Psoas muscle (tissue), 8 donors: ENCODE results near the gene DPAGT1. TPM values are rescaled to one million over a fixed set of nuclear protein-coding genes. Genes with fewer than 3 reads are reported as not detected.
A peak's percentile ranks its signal among the peaks of the same experiment; 100 is the strongest.

Source experiments
- ATAC-seq, 4 donors: fragments of 200-7000 bp; cut with Tn5 transposase; one replicate each; pipeline ENCODE4 v1.9.1; 2020; ENCODE audit warnings: moderate library complexity in 3 of 4, mild to moderate bottlenecking in 2 of 4
- DNase-seq, 2 donors: peaks; one replicate each; pipeline ENCODE4 v3.0.0-alpha.2; 2020
- H3K27ac ChIP-seq: fragments of 200-600 bp; one replicate; pipeline ENCODE4 v1.8.0; 2022
- H3K27me3 ChIP-seq, 3 donors: fragments of 200-600 bp in 1 of 3; one replicate each; pipeline versions ENCODE4 v1.6.1 to v1.8.0; 2013 to 2022; ENCODE audit warnings: low read length in 2 of 3, mild to moderate bottlenecking in 2 of 3, moderate library complexity in 1 of 3; ENCODE audit not compliant: insufficient read depth in 3 of 3
- H3K36me3 ChIP-seq, 2 donors: fragments of 200-600 bp in 1 of 2; one replicate each; pipeline versions ENCODE4 v1.6.1 to v1.8.0; 2013 to 2022; ENCODE audit warnings: low read depth in 1 of 2, mild to moderate bottlenecking in 1 of 2, moderate library complexity in 1 of 2; ENCODE audit not compliant: insufficient read depth in 1 of 2
- H3K4me1 ChIP-seq: fragments of 200-600 bp; one replicate; pipeline ENCODE4 v1.8.0; 2022
- H3K4me3 ChIP-seq: fragments of 200-600 bp; one replicate; pipeline ENCODE4 v1.8.0; 2022; ENCODE audit warnings: mild to moderate bottlenecking
- H3K9me3 ChIP-seq: fragments of 200-600 bp; one replicate; pipeline ENCODE4 v1.8.0; 2022
- WGBS, 3 donors: extraction: QIAGEN DNeasy Blood & Tissue Kit; methylation state at CpG; one replicate each; pipeline versions ENCODE4 v1.1.6 to v1.1.7; 2013; 5-methylcytosine and 5-hydroxymethylcytosine counted together
- intact Hi-C, 2 donors: fragments of 100-400 bp; cut with DNase I; formaldehyde crosslinking; loops; one replicate each; pipeline versions ENCODE4 v1.11.0 to v1.14.2; 2022
- polyA plus RNA-seq, 3 donors: library from polyadenylated mRNA; stranded (reverse); fragments of 200-250 nt; gene quantifications; one replicate each; pipeline ENCODE4 v1.2.3, GENCODE V29; 2013
- total RNA-seq, 4 donors: library from RNA; stranded (reverse); fragmentation: NEBNext Ultra II Directional in 2 of 4; extraction: Animal tissue kit (Norgen Biotek cat#: 25700) in 2 of 4; gene quantifications; one replicate each; pipeline versions ENCODE4 v1.2.1 to v1.2.4, GENCODE V29; 2021 to 2023
- TF ChIP-seq, protein P1 (sequence below): fragments of 200-600 bp; IDR thresholded peaks from one replicate; pipeline ENCODE4 v1.8.0; 2022; ENCODE audit warnings: antibody characterized with exemption
- donor health status: healthy with polysubstance abuse.
- donor health status: DM: no; HTN: no; CAD: no; lungs with moderate emphysema.
- donor health status: Bipolar disorder and iron deficiency.
- donor health status: healthy.
- donor health status: DM: yes; HTN: yes; CAD: no.
- donor health status: DM: no; HTN: no; CAD: no.
- donor health status: DM: no; HTN: no; CAD: no.
- donor health status: DM: yes; HTN: yes; CAD: no.

The DPAGT1 gene
- total and polyA plus RNA-seq, 7 donors, result 9.4 to 38.7 (median 12.5) TPM

- no peak for DNase-seq
- no peak for ATAC-seq
- Histone ChIP-seq H3K27ac (no peak overlapping the region), H3K4me3 (no peak overlapping the region), H3K27me3 (no peaks in the 10 kb centered on the region), H3K9me3 (no peaks in the 10 kb centered on the region), H3K36me3 (peaks cover 0 to 88% of the 10 kb centered on the region in 2 donors), H3K4me1 (peaks cover 5% of the 10 kb centered on the region)
- intact Hi-C loops, result no loop called here
- WGBS, 3 donors, result 60 to 71% (median 64%) methylated on average over 3 of the region's 3 CpGs
- TF ChIP-seq, protein P1, sequence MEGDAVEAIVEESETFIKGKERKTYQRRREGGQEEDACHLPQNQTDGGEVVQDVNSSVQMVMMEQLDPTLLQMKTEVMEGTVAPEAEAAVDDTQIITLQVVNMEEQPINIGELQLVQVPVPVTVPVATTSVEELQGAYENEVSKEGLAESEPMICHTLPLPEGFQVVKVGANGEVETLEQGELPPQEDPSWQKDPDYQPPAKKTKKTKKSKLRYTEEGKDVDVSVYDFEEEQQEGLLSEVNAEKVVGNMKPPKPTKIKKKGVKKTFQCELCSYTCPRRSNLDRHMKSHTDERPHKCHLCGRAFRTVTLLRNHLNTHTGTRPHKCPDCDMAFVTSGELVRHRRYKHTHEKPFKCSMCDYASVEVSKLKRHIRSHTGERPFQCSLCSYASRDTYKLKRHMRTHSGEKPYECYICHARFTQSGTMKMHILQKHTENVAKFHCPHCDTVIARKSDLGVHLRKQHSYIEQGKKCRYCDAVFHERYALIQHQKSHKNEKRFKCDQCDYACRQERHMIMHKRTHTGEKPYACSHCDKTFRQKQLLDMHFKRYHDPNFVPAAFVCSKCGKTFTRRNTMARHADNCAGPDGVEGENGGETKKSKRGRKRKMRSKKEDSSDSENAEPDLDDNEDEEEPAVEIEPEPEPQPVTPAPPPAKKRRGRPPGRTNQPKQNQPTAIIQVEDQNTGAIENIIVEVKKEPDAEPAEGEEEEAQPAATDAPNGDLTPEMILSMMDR, result no peak
These were observed 29.0 kb upstream of the DPAGT1 start for GRCh38 chr11:119130662-119131061.

DNA sequence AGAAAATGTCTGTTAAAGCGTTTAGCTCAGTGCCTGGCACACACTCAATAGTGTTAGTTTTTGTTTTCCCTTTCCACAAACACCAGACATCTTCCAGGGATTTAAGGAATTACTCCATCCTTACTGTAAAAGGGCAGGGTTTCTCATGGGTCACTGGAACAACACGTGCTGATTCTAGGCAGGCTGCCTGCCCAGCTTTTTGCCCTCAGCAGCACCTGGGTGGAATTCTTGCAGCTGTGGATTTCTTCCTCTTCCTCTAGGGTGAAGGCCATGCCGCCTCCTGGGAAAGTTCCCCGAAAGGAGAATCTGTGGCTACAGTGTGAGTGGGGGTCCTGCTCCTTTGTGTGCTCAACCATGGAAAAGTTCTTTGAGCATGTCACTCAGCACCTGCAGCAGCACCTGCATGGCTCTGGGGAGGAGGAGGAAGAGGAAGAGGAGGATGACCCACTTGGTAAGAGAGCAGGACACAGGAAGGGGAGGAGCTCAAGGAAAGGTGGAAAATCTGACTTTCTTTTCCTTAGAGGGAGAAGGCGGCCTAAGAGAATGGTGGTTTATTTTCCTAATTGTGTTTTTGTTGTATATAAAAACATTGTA, 25.1 kb upstream of the DPAGT1 start:
- ATAC-seq (peak in 1 of 4 donors; percentile 16), DNase-seq (no peak)
- WGBS, 3 donors, result 45 to 56% (median 49%) methylated on average over 5 of the region's 5 CpGs
- intact Hi-C loops, result no loop called here
- Histone ChIP-seq H3K36me3 (peaks cover 5 to 81% of the 10 kb centered on the region in 2 donors), H3K27me3 (no peaks in the 10 kb centered on the region), H3K4me3 (no peak overlapping the region), H3K9me3 (no peaks in the 10 kb centered on the region), H3K4me1 (peaks cover 12% of the 10 kb centered on the region), H3K27ac (peak overlapping the region; percentile 23)
- TF ChIP-seq, protein P1, result no peak

DNA sequence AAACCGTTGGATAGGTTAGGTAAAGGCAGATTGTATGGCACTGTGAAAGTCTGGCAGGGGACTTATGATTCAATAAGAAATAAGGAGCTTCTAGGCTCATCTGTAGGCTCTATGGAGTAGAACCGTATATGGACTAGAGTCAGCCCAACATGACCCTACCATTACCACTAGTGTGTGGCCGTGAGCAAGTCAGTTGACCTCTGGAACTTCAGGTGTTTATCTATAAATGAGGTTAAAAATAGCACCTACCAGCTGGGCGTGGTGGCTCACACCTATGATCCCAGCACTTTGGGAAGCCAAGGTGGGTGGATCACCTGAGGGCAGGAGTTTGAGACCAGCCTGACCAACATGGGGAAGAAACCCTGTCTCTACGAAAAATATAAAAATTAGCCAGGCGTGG, 24.2 kb upstream of the DPAGT1 start:
- no peak overlapping the region for H3K4me3 ChIP-seq
- WGBS, 3 donors, result 91 to 92% (median 92%) methylated on average over 6 of the region's 6 CpGs
- no peaks in the 10 kb centered on the region for H3K27me3 ChIP-seq
- H3K27ac ChIP-seq, result no peak overlapping the region
- DNase-seq, result no peak
- peaks cover 5 to 71% of the 10 kb centered on the region in 2 donors for H3K36me3 ChIP-seq
- ATAC-seq, result no peak
- TF ChIP-seq, protein P1, result no peak
- intact Hi-C loops, result no loop called here
- no peaks in the 10 kb centered on the region for H3K9me3 ChIP-seq
- peaks cover 12% of the 10 kb centered on the region for H3K4me1 ChIP-seq

GRCh38 chr11:119121811-119122124, 20.1 kb upstream of the DPAGT1 start:
- Histone ChIP-seq H3K27ac (peak overlapping the region; percentile 74), H3K27me3 (no peaks in the 10 kb centered on the region), H3K4me3 (peak overlapping the region; percentile 93), H3K9me3 (no peaks in the 10 kb centered on the region), H3K4me1 (peaks cover 14% of the 10 kb centered on the region), H3K36me3 (peaks cover 5 to 40% of the 10 kb centered on the region in 2 donors)
- TF ChIP-seq, protein P1, result no peak
- DNase-seq (no peak), ATAC-seq (no peak)
- intact Hi-C loops, result no loop called here
- 0 to 1% (median 0%) methylated on average over 20 of the region's 20 CpGs for WGBS, 3 donors
